H1 (cell line): ENCODE measurements around the gene CKB. TPM values are rescaled to one million over a fixed set of nuclear protein-coding genes. Genes with fewer than 3 reads are reported as not detected.

Experiments
- CTCF ChIA-PET: fragments of 300-600 bp; sonication (Branson Sonifier 250); formaldehyde crosslinking; loops from one replicate; lab custom pipeline; 2021; ENCODE audit not compliant: partially characterized antibody; lab: Charles Lee
- POLR2A ChIA-PET: fragments of 300-600 bp; sonication (Branson Sonifier 250); formaldehyde crosslinking; loops from one replicate; lab custom pipeline; 2021; ENCODE audit warnings: inconsistent platforms; ENCODE audit not compliant: partially characterized antibody; lab: Charles Lee
- DNase-seq, 2 experiments: peaks; one replicate each; pipeline versions ENCODE4 v3.0.0 to v3.0.0-alpha.2; 2010 to 2022; ENCODE audit warnings: low spot score in 2 of 2, low read depth in 1 of 2, mixed read lengths in 1 of 2
- FAIRE-seq: peaks from 2 replicates; lab custom pipeline; 2011; peaks lifted over from hg19 to GRCh38; lab: Jason Lieb, UNC
- H2AFZ ChIP-seq: 2 replicates; pipeline ENCODE4 v1.8.1; 2012; ENCODE audit warnings: low read length, inconsistent platforms
- H2AK5ac ChIP-seq: 2 replicates; pipeline ENCODE4 v1.6.1; 2013; ENCODE audit warnings: low read depth, low read length
- H2BK120ac ChIP-seq: replicated peaks from 2 replicates; pipeline ENCODE3; 2013; ENCODE audit warnings: low read depth, low read length, inconsistent platforms
- H2BK12ac ChIP-seq: 2 replicates; pipeline ENCODE4 v1.6.1; 2013; ENCODE audit warnings: low read depth, low read length
- H2BK15ac ChIP-seq: 2 replicates; pipeline ENCODE4 v1.6.1; 2013; ENCODE audit warnings: low read length
- H2BK20ac ChIP-seq: 2 replicates; pipeline ENCODE4 v1.6.1; 2013; ENCODE audit warnings: low read length
- H2BK5ac ChIP-seq: 2 replicates; pipeline ENCODE4 v1.6.1; 2013; ENCODE audit warnings: low read depth, low read length
- H3K14ac ChIP-seq: 2 replicates; pipeline ENCODE4 v1.6.1; 2013; ENCODE audit warnings: inconsistent platforms; ENCODE audit not compliant: insufficient read length
- H3K18ac ChIP-seq: 2 replicates; pipeline ENCODE4 v1.6.1; 2013; ENCODE audit warnings: low read length; ENCODE audit errors: extremely low read depth
- H3K23ac ChIP-seq: 2 replicates; pipeline ENCODE4 v1.6.1; 2013; ENCODE audit warnings: inconsistent platforms; ENCODE audit not compliant: insufficient read length
- H3K23me2 ChIP-seq: 2 replicates; pipeline ENCODE4 v1.6.1; 2013; ENCODE audit warnings: low read depth, low read length
- H3K27ac ChIP-seq: 2 replicates; pipeline ENCODE4 v1.6.1; 2011; ENCODE audit warnings: low read depth, low read length, inconsistent platforms
- H3K27me3 ChIP-seq, 4 experiments: replicated peaks in 1 of 4; 1 replicate in 1 of 4; 2 replicates in 3 of 4; pipeline versions ENCODE4 v1.6.1 to v1.8.1; 2011 to 2013; ENCODE audit warnings: low read length in 3 of 4, mild to moderate bottlenecking in 3 of 4, inconsistent platforms in 2 of 4, mixed read lengths in 2 of 4, moderate library complexity in 1 of 4; ENCODE audit not compliant: control insufficient read depth in 3 of 4, insufficient read depth in 3 of 4; ENCODE audit errors: extremely low read depth in 1 of 4
- H3K36me3 ChIP-seq, 4 experiments: 2 replicates each; pipeline versions ENCODE4 v1.6.1 to v1.8.1; 2011 to 2013; ENCODE audit warnings: mild to moderate bottlenecking in 4 of 4, low read length in 3 of 4, moderate library complexity in 2 of 4, control low read depth in 1 of 4, inconsistent platforms in 1 of 4; ENCODE audit not compliant: insufficient read depth in 4 of 4, control insufficient read depth in 2 of 4
- H3K4ac ChIP-seq: replicated peaks from 2 replicates; pipeline ENCODE3; 2013; ENCODE audit warnings: low read length, low read depth, mixed read lengths, inconsistent platforms; ENCODE audit not compliant: insufficient read length
- H3K4me1 ChIP-seq, 4 experiments: replicated peaks in 1 of 4; 1 replicate in 1 of 4; 2 replicates in 3 of 4; pipeline versions ENCODE4 v1.6.1 to v1.8.1; 2011 to 2013; ENCODE audit warnings: low read length in 3 of 4, inconsistent platforms in 2 of 4, mixed read lengths in 1 of 4; ENCODE audit not compliant: insufficient read depth in 4 of 4, control insufficient read depth in 3 of 4
- H3K4me2 ChIP-seq, 2 experiments: 2 replicates each; pipeline versions ENCODE4 v1.6.1 to v1.8.1; 2011 to 2013; ENCODE audit warnings: low read depth in 2 of 2, low read length in 2 of 2, control low read depth in 1 of 2, inconsistent platforms in 1 of 2, mild to moderate bottlenecking in 1 of 2; ENCODE audit not compliant: insufficient read depth in 1 of 2
- H3K4me3 ChIP-seq, 4 experiments: fragments of 200-600, 300-600 bp in 1 of 4; sonication (generic), shearing (Covaris generic), sonication (Bioruptor Twin) in 1 of 4; 2 replicates each; pipeline versions ENCODE4 v1.5.1 to v1.8.1; 2011 to 2016; ENCODE audit warnings: low read length in 4 of 4, low read depth in 3 of 4, control low read depth in 2 of 4, inconsistent platforms in 2 of 4, mild to moderate bottlenecking in 2 of 4, mixed read lengths in 1 of 4, moderate library complexity in 1 of 4; ENCODE audit not compliant: insufficient read depth in 2 of 4; ENCODE audit errors: extremely low read depth in 1 of 4
- H3K56ac ChIP-seq: replicated peaks from 2 replicates; pipeline ENCODE3; 2013; ENCODE audit warnings: low read depth, mild to moderate bottlenecking, mixed read lengths, low read length, inconsistent platforms; ENCODE audit not compliant: insufficient read length
- H3K79me1 ChIP-seq: 2 replicates; pipeline ENCODE4 v1.6.1; 2013; ENCODE audit warnings: low read depth, low read length, control low read depth
- H3K79me2 ChIP-seq, 2 experiments: 2 replicates each; pipeline versions ENCODE4 v1.6.1 to v1.8.1; 2012 to 2013; ENCODE audit warnings: low read length in 2 of 2, mild to moderate bottlenecking in 2 of 2, inconsistent platforms in 1 of 2; ENCODE audit not compliant: insufficient read depth in 2 of 2, control insufficient read depth in 1 of 2
- H3K9ac ChIP-seq, 4 experiments: replicated peaks in 1 of 4; 1 replicate in 1 of 4; 2 replicates in 3 of 4; pipeline versions ENCODE4 v1.6.1 to v1.8.1; 2011 to 2013; ENCODE audit warnings: low read depth in 3 of 4, low read length in 3 of 4, control low read depth in 2 of 4, mild to moderate bottlenecking in 2 of 4, moderate library complexity in 2 of 4, inconsistent platforms in 1 of 4; ENCODE audit errors: extremely low read depth in 1 of 4
- H3K9me3 ChIP-seq, 2 experiments: 2 replicates each; pipeline versions ENCODE4 v1.6.1 to v1.8.1; 2012 to 2013; ENCODE audit warnings: mild to moderate bottlenecking in 2 of 2, moderate library complexity in 2 of 2, control low read depth in 1 of 2, inconsistent platforms in 1 of 2, low read depth in 1 of 2, low read length in 1 of 2, mixed read lengths in 1 of 2; ENCODE audit not compliant: insufficient read depth in 2 of 2
- H4K20me1 ChIP-seq, 2 experiments: replicated peaks in 1 of 2; 2 replicates each; pipeline versions ENCODE3 to v1.8.1; 2011 to 2013; ENCODE audit warnings: inconsistent platforms in 2 of 2, low read length in 2 of 2, mild to moderate bottlenecking in 1 of 2; ENCODE audit not compliant: insufficient read depth in 2 of 2, control insufficient read depth in 1 of 2
- H4K5ac ChIP-seq: 2 replicates; pipeline ENCODE4 v1.6.1; 2013; ENCODE audit warnings: low read length, low read depth, mixed read lengths, inconsistent platforms; ENCODE audit not compliant: insufficient read length
- H4K8ac ChIP-seq: 2 replicates; pipeline ENCODE4 v1.8.0; 2013; ENCODE audit warnings: mild to moderate bottlenecking, moderate library complexity, low read length, inconsistent platforms; ENCODE audit not compliant: insufficient read depth; ENCODE audit errors: extremely low read depth
- H4K91ac ChIP-seq: replicated peaks from 2 replicates; pipeline ENCODE3; 2013; ENCODE audit warnings: low read length, mixed read lengths, inconsistent platforms; ENCODE audit not compliant: insufficient read length
- EGR1 ChIP-seq: IDR thresholded peaks from 2 replicates; pipeline ENCODE4 v1.6.1; 2011; ENCODE audit warnings: low read depth, low read length, borderline replicate concordance
- WGBS, 2 experiments: shearing (Covaris generic) in 1 of 2; methylation state at CpG; one replicate each; pipeline versions ENCODE4 v1.1.6 to v1.1.7; 2013 to 2015; ENCODE audit warnings: low lambda C conversion rate in 2 of 2, mixed read lengths in 2 of 2, inconsistent platforms in 1 of 2, low coverage in 1 of 2, missing lambda C conversion rate in 1 of 2; ENCODE audit not compliant: insufficient replicate concordance in 2 of 2, insufficient coverage in 1 of 2, insufficient read length in 1 of 2; ENCODE audit errors: extremely low coverage in 1 of 2, missing lambda C conversion rate in 1 of 2; 5-methylcytosine and 5-hydroxymethylcytosine counted together
- polyA plus RNA-seq, 7 experiments: library from polyadenylated mRNA; depleted of rRNA in 3 of 7; stranded (reverse) in 5 of 7; unstranded in 2 of 7; fragments of >200 nt in 5 of 7; fragments of 200-250 nt in 2 of 7; gene quantifications; 1 replicate in 5 of 7; 2 replicates in 1 of 7; 4 replicates in 1 of 7; pipeline versions ENCODE4 v1.2.1 to v1.2.3, GENCODE V29; 2011 to 2013; ENCODE audit warnings: missing spikeins in 2 of 7, mixed read lengths in 2 of 7
- total RNA-seq: library from RNA; stranded (reverse); fragmentation: NEBNext Ultra II Directional; extraction: Animal tissue kit (Norgen Biotek cat#: 25700); gene quantifications from 2 replicates; pipeline ENCODE4 v1.2.1, GENCODE V29; 2021

CKB gene
- total and polyA plus RNA-seq, 2 of the 8 experiments (the other 6 are each of a cell fraction or from before 2014, with no cell fraction given), result 538 to 950 TPM

DNA sequence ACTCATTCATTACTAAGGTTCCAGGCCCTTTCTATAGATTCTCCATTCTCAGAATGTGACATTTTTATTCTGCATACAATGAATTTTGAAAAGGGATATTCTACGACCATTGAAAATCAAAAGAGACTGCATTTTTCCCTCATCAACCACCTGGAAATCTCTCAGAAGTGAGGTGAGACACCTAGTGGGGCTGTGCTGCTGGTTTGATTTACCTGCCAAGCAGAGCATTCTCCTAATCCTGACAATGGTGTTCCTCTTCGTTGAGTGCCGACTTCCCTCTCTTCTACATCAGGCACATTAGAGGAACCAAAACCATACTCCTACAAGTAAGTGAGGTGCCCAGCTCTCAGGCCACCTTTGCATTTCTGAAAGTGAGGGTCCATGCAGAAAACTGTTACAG lies 14.9 kb downstream of the CKB start:
- H3K56ac ChIP-seq, result no peak overlapping the region
- 91% methylated on average over 3 of the region's 3 CpGs; no CpG with 5 or more reads in 1 of the 2 experiments for WGBS, 2 experiments
- no peaks in the 10 kb centered on the region for H4K20me1 ChIP-seq
- ChIA-PET POLR2A (interaction anchor here (1.5 to 5.8 kb wide), 2 partner anchors 13 to 46 kb away, joined by 3 to 76 read pairs; partner anchors contain the start of gene CKB), CTCF (interaction anchor here (4.3 to 31.3 kb wide), 3 partner anchors 10 to 33 kb away, joined by 32 to 921 read pairs (median 70); partner anchors contain the start of gene TRMT61A)
- peaks cover 15 to 41% (median 21%) of the 10 kb centered on the region in 4 experiments; a peak in 7 of 8 replicates for H3K36me3 ChIP-seq
- no peak overlapping the region for H3K14ac ChIP-seq
- H3K79me2 ChIP-seq, result no peaks in the 10 kb centered on the region
- H4K91ac ChIP-seq, result no peak overlapping the region
- DNase-seq (no peak), FAIRE-seq (no peak)
- H2BK12ac ChIP-seq, result no peak overlapping the region
- H3K4me2 ChIP-seq, result no peak overlapping the region
- H3K79me1 ChIP-seq, result no peaks in the 10 kb centered on the region
- no peak overlapping the region for H2BK120ac ChIP-seq
- no peak overlapping the region for H2BK5ac ChIP-seq
- no peak overlapping the region for H3K4me3 ChIP-seq
- TF ChIP-seq EGR1, result no peak
- H2AK5ac ChIP-seq, result no peak overlapping the region
- no peak overlapping the region for H3K27ac ChIP-seq
- H4K5ac ChIP-seq, result no peak overlapping the region
- no peak overlapping the region for H3K18ac ChIP-seq
- H4K8ac ChIP-seq, result no peak overlapping the region
- no peak overlapping the region for H3K23ac ChIP-seq
- no peak overlapping the region for H3K4ac ChIP-seq
- H2BK15ac ChIP-seq, result no peak overlapping the region
- H3K23me2 ChIP-seq, result no peaks in the 10 kb centered on the region
- no peaks in the 10 kb centered on the region for H3K4me1 ChIP-seq
- no peaks in the 10 kb centered on the region for H3K27me3 ChIP-seq
- H2AFZ ChIP-seq, result no peak overlapping the region
- no peak overlapping the region for H3K9ac ChIP-seq
- H3K9me3 ChIP-seq, result no peaks in the 10 kb centered on the region
- H2BK20ac ChIP-seq, result no peak overlapping the region
